Left ventricle myocardium inferior (tissue), 1 donor: ENCODE data around the gene TMPRSS11A. TPM values are rescaled to one million over a fixed set of nuclear protein-coding genes. Genes with fewer than 3 reads are reported as not detected.

Experiments used
- DNase-seq: peaks from one replicate; pipeline ENCODE4 v3.0.0-alpha.2; 2020
- H3K27ac ChIP-seq: fragments of 200-600 bp; replicated peaks from 2 replicates; pipeline ENCODE4 v1.8.0; 2021
- H3K27me3 ChIP-seq: fragments of 200-600 bp; 2 replicates; pipeline ENCODE4 v1.8.0; 2021; ENCODE audit warnings: low read depth
- H3K36me3 ChIP-seq: fragments of 200-600 bp; 2 replicates; pipeline ENCODE4 v1.8.0; 2021
- H3K4me1 ChIP-seq: fragments of 200-600 bp; 2 replicates; pipeline ENCODE4 v1.8.0; 2021
- H3K4me3 ChIP-seq: fragments of 200-600 bp; 2 replicates; pipeline ENCODE4 v1.8.0; 2021; ENCODE audit warnings: mild to moderate bottlenecking, moderate library complexity
- H3K9me3 ChIP-seq: fragments of 200-600 bp; replicated peaks from 2 replicates; pipeline ENCODE4 v1.8.0; 2021
- intact Hi-C: fragments of 100-400 bp; cut with micrococcal nuclease; formaldehyde crosslinking; loops from one replicate; pipeline ENCODE4 v1.11.0; 2022
- total RNA-seq: library from RNA; stranded (reverse); fragmentation: NEBNext Ultra II Directional; extraction: Animal tissue kit (Norgen Biotek cat#: 25700); gene quantifications from one replicate; pipeline ENCODE4 v1.2.1, GENCODE V29; 2021
- TF ChIP-seq, protein P1 (sequence below): fragments of 200-600 bp; IDR thresholded peaks from 2 replicates; pipeline ENCODE4 v1.8.0; 2021; ENCODE audit warnings: antibody characterized with exemption, mild to moderate bottlenecking, borderline replicate concordance
- donor health status: DM: no; HTN: yes; CAD: no; lungs with severe emphysema.

TMPRSS11A gene
- total RNA-seq, 1 donor from 2014 or later, result not detected

DNA sequence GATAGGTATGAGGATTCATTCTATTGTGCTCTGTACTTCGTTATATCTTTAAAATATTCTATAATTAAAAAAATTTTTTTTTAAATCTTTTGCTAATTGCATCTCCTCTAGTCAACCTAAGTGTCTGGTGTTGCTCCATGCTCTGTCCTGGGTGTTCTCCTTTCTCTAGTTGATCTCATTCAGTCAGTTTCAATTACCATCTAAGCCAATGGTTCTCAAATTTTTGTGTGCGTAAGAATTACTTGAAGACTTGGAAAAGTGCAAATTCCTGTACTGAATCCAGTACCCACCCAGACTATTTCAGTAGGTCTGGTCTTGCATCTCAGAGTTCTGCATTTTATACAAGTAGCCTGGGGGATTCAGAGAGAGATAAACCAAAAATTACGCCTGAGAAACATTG lies 86.2 kb downstream of the TMPRSS11A start:
- intact Hi-C loops, result no loop called here
- TF ChIP-seq, protein P1, sequence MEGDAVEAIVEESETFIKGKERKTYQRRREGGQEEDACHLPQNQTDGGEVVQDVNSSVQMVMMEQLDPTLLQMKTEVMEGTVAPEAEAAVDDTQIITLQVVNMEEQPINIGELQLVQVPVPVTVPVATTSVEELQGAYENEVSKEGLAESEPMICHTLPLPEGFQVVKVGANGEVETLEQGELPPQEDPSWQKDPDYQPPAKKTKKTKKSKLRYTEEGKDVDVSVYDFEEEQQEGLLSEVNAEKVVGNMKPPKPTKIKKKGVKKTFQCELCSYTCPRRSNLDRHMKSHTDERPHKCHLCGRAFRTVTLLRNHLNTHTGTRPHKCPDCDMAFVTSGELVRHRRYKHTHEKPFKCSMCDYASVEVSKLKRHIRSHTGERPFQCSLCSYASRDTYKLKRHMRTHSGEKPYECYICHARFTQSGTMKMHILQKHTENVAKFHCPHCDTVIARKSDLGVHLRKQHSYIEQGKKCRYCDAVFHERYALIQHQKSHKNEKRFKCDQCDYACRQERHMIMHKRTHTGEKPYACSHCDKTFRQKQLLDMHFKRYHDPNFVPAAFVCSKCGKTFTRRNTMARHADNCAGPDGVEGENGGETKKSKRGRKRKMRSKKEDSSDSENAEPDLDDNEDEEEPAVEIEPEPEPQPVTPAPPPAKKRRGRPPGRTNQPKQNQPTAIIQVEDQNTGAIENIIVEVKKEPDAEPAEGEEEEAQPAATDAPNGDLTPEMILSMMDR, result no peak
- no peaks in the 10 kb centered on the region for H3K36me3 ChIP-seq
- DNase-seq, result no peak
- no peak overlapping the region for H3K27ac ChIP-seq
- no peaks in the 10 kb centered on the region for H3K4me1 ChIP-seq
- H3K4me3 ChIP-seq, result no peak overlapping the region
- no peaks in the 10 kb centered on the region for H3K27me3 ChIP-seq
- H3K9me3 ChIP-seq, result peaks cover 7% of the 10 kb centered on the region

- H3K9me3 ChIP-seq, result peaks cover 7% of the 10 kb centered on the region
- H3K4me3 ChIP-seq, result no peak overlapping the region
- H3K36me3 ChIP-seq, result no peaks in the 10 kb centered on the region
- no peaks in the 10 kb centered on the region for H3K4me1 ChIP-seq
- TF ChIP-seq, protein P1, result no peak
- no peak overlapping the region for H3K27ac ChIP-seq
- DNase-seq, result no peak
- intact Hi-C loops, result no loop called here
- no peaks in the 10 kb centered on the region for H3K27me3 ChIP-seq
These were observed 88.3 kb downstream of the TMPRSS11A start for GRCh38 chr4:67874986-67875385.

- no peaks in the 10 kb centered on the region for H3K27me3 ChIP-seq
- TF ChIP-seq, protein P1, result no peak
- H3K4me3 ChIP-seq, result no peak overlapping the region
- H3K9me3 ChIP-seq, result no peaks in the 10 kb centered on the region
- H3K4me1 ChIP-seq, result no peaks in the 10 kb centered on the region
- no peaks in the 10 kb centered on the region for H3K36me3 ChIP-seq
- intact Hi-C loops, result no loop called here
- no peak for DNase-seq
- H3K27ac ChIP-seq, result no peak overlapping the region
These were observed 90.2 kb downstream of the TMPRSS11A start for GRCh38 chr4:67873116-67873515.

DNA sequence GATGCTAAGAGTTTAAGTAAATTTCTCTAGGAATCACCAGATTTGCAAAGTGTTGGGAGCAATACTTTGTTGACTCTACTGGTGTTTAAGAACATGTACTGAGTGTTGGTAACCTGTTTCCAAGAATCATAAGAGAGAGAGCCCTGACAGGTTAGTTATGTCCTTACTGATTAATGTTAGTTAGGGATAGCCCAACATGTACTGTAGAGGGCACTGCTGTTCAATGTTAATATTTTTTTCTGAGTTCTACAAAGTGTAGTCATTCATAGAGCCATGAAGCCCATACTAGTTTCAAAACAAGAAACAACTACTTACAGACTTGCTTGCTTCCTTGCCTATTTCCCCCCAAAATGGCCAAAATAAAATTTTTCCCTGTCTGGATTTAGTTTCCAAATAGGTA lies 91.4 kb downstream of the TMPRSS11A start:
- intact Hi-C loops, result no loop called here
- H3K27me3 ChIP-seq, result no peaks in the 10 kb centered on the region
- no peaks in the 10 kb centered on the region for H3K36me3 ChIP-seq
- TF ChIP-seq, protein P1, result peak; percentile 16
- H3K9me3 ChIP-seq, result peaks cover 3% of the 10 kb centered on the region
- H3K4me1 ChIP-seq, result no peaks in the 10 kb centered on the region
- no peak overlapping the region for H3K27ac ChIP-seq
- H3K4me3 ChIP-seq, result no peak overlapping the region
- no peak for DNase-seq

- H3K9me3 ChIP-seq, result peaks cover 16% of the 10 kb centered on the region
- H3K27ac ChIP-seq, result no peak overlapping the region
- intact Hi-C loops, result no loop called here
- H3K4me1 ChIP-seq, result no peaks in the 10 kb centered on the region
- H3K27me3 ChIP-seq, result no peaks in the 10 kb centered on the region
- H3K36me3 ChIP-seq, result no peaks in the 10 kb centered on the region
- TF ChIP-seq, protein P1, result no peak
- H3K4me3 ChIP-seq, result no peak overlapping the region
- DNase-seq, result no peak
These were observed 93.6 kb downstream of the TMPRSS11A start for GRCh38 chr4:67869580-67870190.
